ENCODE data around the gene BPNT1. TPM values are rescaled to one million over a fixed set of nuclear protein-coding genes. Genes with fewer than 3 reads are reported as not detected.
A peak's percentile ranks its signal among the peaks of the same experiment; 100 is the strongest.

BPNT1 gene
- total and polyA plus RNA-seq, 2 of the 13 experiments (the other 11 are each of a cell fraction or from before 2014, with no cell fraction given): 35.2 to 43.9 TPM

- TF ChIP-seq HINFP (CRISPR knock-in tag; IDR thresholded peaks at IDR 0.05; ENCODE audit: low read depth) (no peak), NR2F1 (CRISPR knock-in tag; IDR thresholded peaks at IDR 0.05) (no peak)
Observed at GRCh38 chr1:220077887-220078286, 11.7 kb downstream of the BPNT1 start (continued).

GRCh38 chr1:220076861-220077762 lies 12.5 kb downstream of the BPNT1 start:
- Histone ChIP-seq H3K27me3 (ENCODE audit: control insufficient read depth in 1 of 2, insufficient read depth in 2 of 2, low read length in 2 of 2) (no peaks in the 10 kb centered on the region), H3K4me3 (replicated peaks in 1 of 3; ENCODE audit: insufficient read depth in 1 of 3, low read depth in 2 of 3, low read length in 3 of 3) (no peak overlapping the region), H4K20me1 (ENCODE audit: insufficient read depth, low read length) (no peaks in the 10 kb centered on the region), H3K79me2 (ENCODE audit: insufficient read depth, low read length) (peaks cover 2% of the 10 kb centered on the region), H3K9ac (ENCODE audit: insufficient read depth, low read depth, low read length) (no peak overlapping the region), H2AFZ (ENCODE audit: low read length) (no peak overlapping the region), H3K27ac (ENCODE audit: extremely low read length, insufficient read depth, low read length) (no peak overlapping the region), H3K36me3 (replicated peaks in 1 of 2; ENCODE audit: control insufficient read depth in 1 of 2, insufficient read depth in 2 of 2, low read length in 2 of 2) (peaks cover 3 to 21% of the 10 kb centered on the region in 2 experiments; a peak in 4 of 5 replicates), H3K4me1 (ENCODE audit: insufficient read depth, low read length) (no peaks in the 10 kb centered on the region), H3K9me3 (ENCODE audit: low read length) (no peaks in the 10 kb centered on the region), H3K4me2 (ENCODE audit: low read depth, low read length) (no peak overlapping the region)
- TF ChIP-seq HNF1B (CRISPR knock-in tag; IDR thresholded peaks at IDR 0.05): no peak
- no peak for TF ChIP-seq IRX3 (CRISPR knock-in tag; IDR thresholded peaks at IDR 0.05; ENCODE audit: borderline replicate concordance, low read depth)
- TF ChIP-seq ZNF121 (CRISPR knock-in tag; IDR thresholded peaks at IDR 0.05): 0 out of 2 replicates have a peak, but pooled peaks have one; percentile 34
- TF ChIP-seq ATF3 (CRISPR knock-in tag; IDR thresholded peaks at IDR 0.05): no peak
- no peak for TF ChIP-seq THAP7 (CRISPR knock-in tag; IDR thresholded peaks at IDR 0.05)
- no peak for TF ChIP-seq ZNF512B (CRISPR knock-in tag; IDR thresholded peaks at IDR 0.05; ENCODE audit: borderline replicate concordance)
- FAIRE-seq (no peak), ATAC-seq (no peak), DNase-seq (ENCODE audit: low spot score) (no peak)
- WGBS (ENCODE audit: low lambda C conversion rate): over 99% methylated on average over 4 of the region's 4 CpGs
- ChIA-PET CTCF (ENCODE audit: low intra/inter-chr PET ratio, low total read pairs) (no interaction called here), POLR2A (no interaction called here)
- in situ Hi-C loops (cut with HindIII; ENCODE audit: extremely low pct_ligation_motif_present, low pct_unique_long_range_greater_than_20kb) (no loop called here), intact Hi-C loops (cut with micrococcal nuclease; ENCODE audit: unreplicated experiment) (no loop called here)
- BruUV-seq (replicated peaks): no TSS peak

Data from HepG2 (cell line).